BLaER1 (cell line): ENCODE data around the gene PSD4.

ENCODE experiments used
- H3K27ac ChIP-seq: shearing (Covaris generic); formaldehyde crosslinking; 2 replicates; pipeline ENCODE4 v1.8.1; 2022
- H3K27me3 ChIP-seq: shearing (Covaris generic); formaldehyde crosslinking; 2 replicates; pipeline ENCODE4 v1.8.1; 2022
- H3K36me3 ChIP-seq: shearing (Covaris generic); formaldehyde crosslinking; 2 replicates; pipeline ENCODE4 v1.8.1; 2022
- H3K4me1 ChIP-seq: shearing (Covaris generic); formaldehyde crosslinking; 2 replicates; pipeline ENCODE4 v1.8.1; 2022
- H3K4me2 ChIP-seq: shearing (Covaris generic); formaldehyde crosslinking; 2 replicates; pipeline ENCODE4 v1.8.1; 2022
- H3K4me3 ChIP-seq: shearing (Covaris generic); formaldehyde crosslinking; 2 replicates; pipeline ENCODE4 v1.8.1; 2022
- H3K9ac ChIP-seq: shearing (Covaris generic); formaldehyde crosslinking; 2 replicates; pipeline ENCODE4 v1.8.1; 2022
- H3K9me3 ChIP-seq: shearing (Covaris generic); formaldehyde crosslinking; 2 replicates; pipeline ENCODE4 v1.8.1; 2022
- H4K20me1 ChIP-seq: shearing (Covaris generic); formaldehyde crosslinking; 2 replicates; pipeline ENCODE4 v1.8.1; 2022
- Cebpa-rat ChIP-seq: shearing (Covaris generic); IDR thresholded peaks from 2 replicates; pipeline ENCODE4 v1.8.1; 2022

PSD4 gene

GRCh38 chr2:113167962-113168340 is 5.8 kb upstream of the PSD4 start:
- Histone ChIP-seq H3K4me2 (peak overlapping the region; percentile 69), H3K27ac (no peak overlapping the region), H3K27me3 (no peaks in the 10 kb centered on the region; the same call in 1 of the 2 replicates), H4K20me1 (no peaks in the 10 kb centered on the region), H3K4me1 (peaks cover 25% of the 10 kb centered on the region), H3K9me3 (no peaks in the 10 kb centered on the region), H3K4me3 (no peak overlapping the region), H3K9ac (no peak overlapping the region), H3K36me3 (no peaks in the 10 kb centered on the region)
- no peak for TF ChIP-seq Cebpa-rat

GRCh38 chr2:113169002-113169530 is 4.7 kb upstream of the PSD4 start:
- Histone ChIP-seq H3K36me3 (no peaks in the 10 kb centered on the region), H3K4me2 (peak overlapping the region; percentile 69), H3K9me3 (no peaks in the 10 kb centered on the region), H3K27ac (no peak overlapping the region), H3K9ac (no peak overlapping the region), H3K4me3 (no peak overlapping the region), H3K27me3 (no peaks in the 10 kb centered on the region; the same call in 1 of the 2 replicates), H4K20me1 (no peaks in the 10 kb centered on the region), H3K4me1 (peaks cover 37% of the 10 kb centered on the region)
- no peak for TF ChIP-seq Cebpa-rat

- Histone ChIP-seq H3K27me3 (no peaks in the 10 kb centered on the region; the same call in 1 of the 2 replicates), H3K36me3 (no peaks in the 10 kb centered on the region), H3K4me3 (no peak overlapping the region), H3K4me2 (no peak overlapping the region), H3K9me3 (no peaks in the 10 kb centered on the region), H3K4me1 (peaks cover 42% of the 10 kb centered on the region), H3K9ac (no peak overlapping the region), H4K20me1 (no peaks in the 10 kb centered on the region), H3K27ac (no peak overlapping the region)
- TF ChIP-seq Cebpa-rat, result no peak
These were observed 4.2 kb upstream of the PSD4 start for GRCh38 chr2:113169586-113169985.

DNA sequence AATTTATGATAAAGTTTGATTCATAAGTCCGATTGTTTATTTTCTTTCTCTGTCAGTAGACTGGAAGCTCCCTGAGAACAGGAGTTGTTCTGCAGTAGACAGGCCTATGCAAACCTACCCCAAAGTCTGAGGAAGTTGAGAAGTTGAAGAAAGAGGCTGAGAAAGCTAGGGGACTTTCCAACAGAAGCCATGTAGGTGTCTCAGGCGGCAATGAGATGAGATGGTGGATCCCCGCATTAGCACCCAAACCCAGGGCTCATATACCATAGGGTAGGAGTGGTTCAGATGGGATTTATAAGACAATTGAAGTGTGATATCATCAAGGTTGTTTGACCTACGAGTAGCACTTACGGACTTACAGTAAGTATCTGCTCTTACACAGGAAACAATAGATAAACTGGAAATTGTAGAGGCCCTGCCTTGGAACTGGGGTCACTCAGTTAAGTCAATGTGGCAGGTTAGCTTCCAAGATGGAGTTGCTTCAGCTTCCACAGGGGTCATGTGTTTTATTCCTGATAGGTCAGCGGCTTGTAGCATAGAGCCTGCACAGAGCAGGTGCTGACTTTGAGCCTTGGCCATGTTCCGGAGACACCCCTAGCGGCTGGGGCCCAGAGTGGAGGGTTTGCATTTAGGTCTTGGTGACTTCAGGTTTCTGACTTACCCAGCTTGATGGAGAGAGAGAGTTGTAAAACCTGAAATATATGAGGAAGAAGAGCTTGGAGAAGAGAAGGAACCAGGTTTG is 2.3 kb upstream of the PSD4 start:
- TF ChIP-seq Cebpa-rat, result no peak
- H3K4me3 ChIP-seq, result no peak overlapping the region
- peaks cover 56% of the 10 kb centered on the region for H3K4me1 ChIP-seq
- H3K4me2 ChIP-seq, result no peak overlapping the region
- H3K36me3 ChIP-seq, result no peaks in the 10 kb centered on the region
- no peak overlapping the region for H3K9ac ChIP-seq
- H4K20me1 ChIP-seq, result peaks cover 13% of the 10 kb centered on the region; the same call in 1 of the 2 replicates
- H3K27me3 ChIP-seq, result no peaks in the 10 kb centered on the region
- H3K9me3 ChIP-seq, result no peaks in the 10 kb centered on the region
- H3K27ac ChIP-seq, result no peak overlapping the region

DNA sequence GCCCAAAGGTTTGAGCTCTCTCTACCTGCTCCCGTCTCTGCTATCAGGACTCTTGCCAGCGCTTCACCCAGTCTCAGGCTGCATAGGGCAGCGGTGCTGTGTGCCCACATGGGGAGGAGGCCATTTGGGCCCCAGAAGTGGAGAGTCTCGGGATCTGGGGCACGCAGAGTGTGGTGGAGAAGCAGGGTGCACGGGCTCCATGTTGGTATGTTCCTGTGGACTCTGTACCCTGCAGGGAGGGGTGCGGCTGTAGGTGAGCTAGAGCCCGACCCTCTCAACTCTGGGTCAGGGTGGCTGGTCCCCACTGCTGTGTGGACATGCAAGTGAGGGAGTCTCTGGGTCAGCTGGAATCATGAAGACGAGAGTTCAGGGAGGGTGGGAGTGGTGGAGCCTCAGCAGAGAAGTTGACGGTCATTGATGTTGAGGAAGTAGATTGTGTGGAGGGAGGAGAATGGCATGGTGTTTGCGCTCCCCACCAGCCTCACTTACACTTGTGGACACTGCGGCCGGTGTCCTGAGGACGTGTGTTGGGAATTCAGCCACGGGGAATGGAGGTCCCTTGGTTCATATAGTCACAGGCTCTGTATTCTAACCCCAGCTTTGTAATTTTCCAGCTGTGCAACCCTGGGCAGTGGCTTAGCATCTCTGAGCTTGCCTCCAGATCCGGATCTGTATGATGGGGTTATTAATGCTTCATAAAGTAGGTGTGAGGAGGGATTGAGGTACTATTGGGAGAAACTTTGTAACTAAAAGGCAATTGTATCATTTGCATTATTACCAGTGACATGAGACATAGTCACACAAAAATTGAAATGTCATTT is 840 bp upstream of the PSD4 start:
- Histone ChIP-seq H3K4me3 (peak overlapping the region; percentile 66; the same call in 1 of the 2 replicates), H3K4me1 (peaks cover 65% of the 10 kb centered on the region), H3K36me3 (peaks cover 5% of the 10 kb centered on the region; the same call in 1 of the 2 replicates), H3K9me3 (no peaks in the 10 kb centered on the region), H3K27me3 (no peaks in the 10 kb centered on the region), H3K4me2 (peak overlapping the region; percentile 98), H3K27ac (peak overlapping the region; percentile 82), H4K20me1 (peaks cover 27% of the 10 kb centered on the region; the same call in 1 of the 2 replicates), H3K9ac (no peak overlapping the region)
- no peak for TF ChIP-seq Cebpa-rat

- peak overlapping the region; percentile 66 for H3K4me3 ChIP-seq
- peaks cover 8% of the 10 kb centered on the region; the same call in 1 of the 2 replicates for H3K36me3 ChIP-seq
- H4K20me1 ChIP-seq, result peaks cover 41% of the 10 kb centered on the region
- peak overlapping the region; percentile 82 for H3K27ac ChIP-seq
- H3K9me3 ChIP-seq, result no peaks in the 10 kb centered on the region
- H3K4me1 ChIP-seq, result peaks cover 62% of the 10 kb centered on the region
- TF ChIP-seq Cebpa-rat, result no peak
- H3K4me2 ChIP-seq, result peak overlapping the region; percentile 98
- no peaks in the 10 kb centered on the region for H3K27me3 ChIP-seq
- H3K9ac ChIP-seq, result peak overlapping the region; percentile 73
These were observed 592 bp downstream of the PSD4 start for GRCh38 chr2:113174376-113174750.

DNA sequence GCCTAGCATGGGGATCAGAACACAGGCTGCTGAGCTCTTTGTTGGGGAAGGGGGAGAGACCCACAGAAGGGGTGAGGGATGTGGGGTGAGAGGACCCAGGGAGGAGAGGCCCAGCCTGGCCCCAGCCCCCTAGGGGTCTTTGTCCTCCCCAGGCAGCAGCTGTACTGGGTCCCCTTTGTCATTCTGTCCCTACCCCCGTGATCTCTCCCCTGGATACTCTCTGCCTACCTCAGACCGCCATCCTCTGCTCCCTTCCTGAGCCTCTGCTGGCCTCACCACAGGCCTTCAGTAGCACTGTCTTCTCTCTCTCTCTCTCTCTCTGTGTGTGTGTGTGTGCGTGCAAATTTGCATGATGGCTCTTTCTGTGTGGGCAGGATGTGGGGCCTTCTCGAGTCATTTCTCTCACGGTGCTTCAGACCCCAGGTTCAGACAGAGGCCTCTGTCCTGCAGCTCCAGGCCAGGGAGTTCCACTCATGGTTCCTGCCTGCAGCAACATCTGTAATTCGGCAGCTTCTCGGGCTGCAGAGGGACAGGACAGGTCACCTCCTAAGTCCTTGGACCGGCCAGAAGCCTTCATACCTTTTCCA is 1.4 kb downstream of the PSD4 start:
- Histone ChIP-seq H3K4me3 (peak overlapping the region; percentile 66), H3K9ac (peak overlapping the region; percentile 73), H3K27ac (peak overlapping the region; percentile 82), H3K4me1 (peaks cover 69% of the 10 kb centered on the region), H3K36me3 (peaks cover 8% of the 10 kb centered on the region; the same call in 1 of the 2 replicates), H3K9me3 (no peaks in the 10 kb centered on the region), H3K27me3 (no peaks in the 10 kb centered on the region), H3K4me2 (peak overlapping the region; percentile 98), H4K20me1 (peaks cover 49% of the 10 kb centered on the region)
- no peak for TF ChIP-seq Cebpa-rat

DNA sequence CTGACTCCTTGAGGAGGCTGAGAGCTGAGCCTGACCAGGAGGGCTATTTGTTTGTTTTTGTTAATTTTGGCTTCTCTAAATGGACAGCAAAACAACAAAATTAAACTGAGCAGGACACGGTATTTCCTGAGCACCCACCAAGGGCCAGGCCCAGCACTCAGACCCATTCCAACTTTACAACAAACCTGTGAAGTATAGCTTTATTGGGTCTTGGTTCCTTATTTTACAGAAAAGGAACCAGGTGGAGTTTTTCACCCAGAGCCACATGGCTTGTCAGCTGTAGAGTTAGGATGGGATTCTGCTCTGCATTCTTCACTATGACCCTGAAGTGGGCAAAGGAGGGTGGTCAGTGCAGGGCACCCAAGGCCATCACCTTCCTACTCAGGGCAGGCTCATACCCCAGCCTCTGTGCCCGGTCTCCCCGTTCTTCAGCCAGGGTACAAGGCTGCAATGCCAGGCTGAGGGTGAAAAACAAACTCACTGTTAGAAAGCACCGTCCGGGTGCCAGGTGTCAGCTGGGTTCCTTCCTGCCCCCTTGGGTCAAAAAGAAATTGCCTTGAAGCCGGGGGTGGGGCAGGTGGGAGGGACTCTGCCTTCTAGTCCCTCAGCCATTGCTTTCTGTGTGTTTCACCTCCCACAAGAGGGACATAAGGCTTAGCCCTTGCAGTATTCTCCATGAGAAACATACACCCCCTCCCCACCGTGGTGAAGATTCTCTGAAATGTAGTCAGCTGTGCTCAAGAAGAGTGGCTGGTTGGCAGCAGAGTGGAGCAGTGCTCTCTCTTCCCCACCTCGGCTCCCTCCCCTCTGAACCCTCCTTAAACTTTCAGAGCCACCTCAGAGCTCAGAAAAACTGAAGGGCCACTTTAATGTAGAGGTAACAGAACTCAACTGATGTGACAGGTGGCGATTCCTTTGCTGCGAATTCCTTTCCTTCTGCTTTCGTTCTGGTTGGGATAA is 2.2 kb downstream of the PSD4 start:
- TF ChIP-seq Cebpa-rat, result no peak
- H3K36me3 ChIP-seq, result peaks cover 8% of the 10 kb centered on the region; the same call in 1 of the 2 replicates
- H3K27me3 ChIP-seq, result no peaks in the 10 kb centered on the region
- H3K4me2 ChIP-seq, result peak overlapping the region; percentile 98
- H3K27ac ChIP-seq, result peak overlapping the region; percentile 82
- H4K20me1 ChIP-seq, result peaks cover 58% of the 10 kb centered on the region
- H3K9ac ChIP-seq, result peak overlapping the region; percentile 73
- peak overlapping the region; percentile 66; the same call in 1 of the 2 replicates for H3K4me3 ChIP-seq
- H3K9me3 ChIP-seq, result no peaks in the 10 kb centered on the region
- peaks cover 78% of the 10 kb centered on the region for H3K4me1 ChIP-seq
